H7 (cell line): Measurements from ENCODE around the gene GALNT1. TPM values are rescaled to one million over a fixed set of nuclear protein-coding genes. Genes with fewer than 3 reads are reported as not detected.
"Not testable (repeated sequence)": the region's sequence is repeated elsewhere in the genome, so short reads cannot be mapped to it uniquely, and the experiment has no call there.

ENCODE experiments used
- DNase-seq: peaks from one replicate; pipeline ENCODE4 v3.0.0; 2012
- H3K27me3 ChIP-seq: 2 replicates; pipeline ENCODE4 v1.6.0; 2011; ENCODE audit warnings: mild to moderate bottlenecking, low read length; ENCODE audit not compliant: control insufficient read depth, insufficient read depth
- H3K36me3 ChIP-seq: replicated peaks from 2 replicates; pipeline ENCODE4 v1.5.1; 2011; ENCODE audit warnings: low read length; ENCODE audit not compliant: control insufficient read depth, insufficient read depth
- H3K4me3 ChIP-seq: 2 replicates; pipeline ENCODE4 v1.5.1; 2011; ENCODE audit warnings: low read depth, mild to moderate bottlenecking, control low read depth, low read length, moderate library complexity; ENCODE audit not compliant: insufficient read depth
- total RNA-seq: library from RNA; depleted of rRNA; stranded (reverse); fragments of >200 nt; shearing (Covaris generic); gene quantifications from 2 replicates; pipeline ENCODE4 v1.2.3, GENCODE V29; 2014; rRNA removed

Gene GALNT1
- 83.3 and 93.4 TPM in 2 replicates for total RNA-seq

GRCh38 chr18:35581546-35581897 is at the start of gene GALNT1:
Gene GALNT1, plus strand, starts transcription at chr18:35581740. Its CDS starts 72,923 bp downstream, at chr18:35654663.
- no peaks in the 10 kb centered on the region for H3K36me3 ChIP-seq
- H3K4me3 ChIP-seq = peak within 1 kb of the TSS; percentile 76
- peaks cover 4% of the 10 kb centered on the region for H3K27me3 ChIP-seq
- peak; percentile 84 for DNase-seq

GRCh38 chr18:35533916-35534405 is 47.6 kb upstream of the GALNT1 start:
- Histone ChIP-seq H3K36me3 (no peaks in the 10 kb centered on the region), H3K4me3 (no peak overlapping the region), H3K27me3 (no peaks in the 10 kb centered on the region)
- DNase-seq = no peak

- no peak for DNase-seq
- Histone ChIP-seq H3K27me3 (no peaks in the 10 kb centered on the region), H3K4me3 (no peak overlapping the region), H3K36me3 (no peaks in the 10 kb centered on the region)
Measured at GRCh38 chr18:35535297-35535696, 46.2 kb upstream of the GALNT1 start.

- Histone ChIP-seq H3K27me3 (no peaks in the 10 kb centered on the region), H3K36me3 (no peaks in the 10 kb centered on the region), H3K4me3 (no peak overlapping the region)
- no peak for DNase-seq
Measured at GRCh38 chr18:35542356-35542755, 39.2 kb upstream of the GALNT1 start.

GRCh38 chr18:35547008-35547605 is 34.4 kb upstream of the GALNT1 start:
- Histone ChIP-seq H3K36me3 (no peaks in the 10 kb centered on the region), H3K4me3 (no peak overlapping the region), H3K27me3 (no peaks in the 10 kb centered on the region)
- DNase-seq = no peak

- DNase-seq = no peak
- Histone ChIP-seq H3K36me3 (no peaks in the 10 kb centered on the region), H3K27me3 (no peaks in the 10 kb centered on the region), H3K4me3 (no peak overlapping the region)
Measured at GRCh38 chr18:35549564-35549963, 32.0 kb upstream of the GALNT1 start.

GRCh38 chr18:35553300-35553699 is 28.2 kb upstream of the GALNT1 start:
- no peak for DNase-seq
- Histone ChIP-seq H3K36me3 (no peaks in the 10 kb centered on the region), H3K27me3 (no peaks in the 10 kb centered on the region), H3K4me3 (no peak overlapping the region)

- not testable (repeated sequence) for DNase-seq, H3K36me3 ChIP-seq, H3K27me3 ChIP-seq, H3K4me3 ChIP-seq
Measured at GRCh38 chr18:35555538-35555937, 26.0 kb upstream of the GALNT1 start.

GRCh38 chr18:35559867-35560266 is 21.7 kb upstream of the GALNT1 start:
- Histone ChIP-seq H3K27me3 (no peaks in the 10 kb centered on the region), H3K4me3 (no peak overlapping the region), H3K36me3 (no peaks in the 10 kb centered on the region)
- DNase-seq = no peak

- no peak overlapping the region for H3K4me3 ChIP-seq
- no peaks in the 10 kb centered on the region for H3K27me3 ChIP-seq
- DNase-seq = no peak
- no peaks in the 10 kb centered on the region for H3K36me3 ChIP-seq
Measured at GRCh38 chr18:35564795-35565453, 16.6 kb upstream of the GALNT1 start.

GRCh38 chr18:35566019-35566418 is 15.5 kb upstream of the GALNT1 start:
- Histone ChIP-seq H3K36me3 (no peaks in the 10 kb centered on the region), H3K4me3 (no peak overlapping the region), H3K27me3 (no peaks in the 10 kb centered on the region)
- DNase-seq = no peak

GRCh38 chr18:35570182-35570581 is 11.4 kb upstream of the GALNT1 start:
- Histone ChIP-seq H3K4me3 (no peak overlapping the region), H3K27me3 (no peaks in the 10 kb centered on the region), H3K36me3 (no peaks in the 10 kb centered on the region)
- DNase-seq = no peak

GRCh38 chr18:35571138-35571537 is 10.4 kb upstream of the GALNT1 start:
- H3K27me3 ChIP-seq = no peaks in the 10 kb centered on the region
- no peak for DNase-seq
- no peaks in the 10 kb centered on the region for H3K36me3 ChIP-seq
- H3K4me3 ChIP-seq = no peak overlapping the region

- Histone ChIP-seq H3K4me3 (no peak overlapping the region), H3K27me3 (no peaks in the 10 kb centered on the region), H3K36me3 (no peaks in the 10 kb centered on the region)
- no peak for DNase-seq
Measured at GRCh38 chr18:35572644-35573043, 8.9 kb upstream of the GALNT1 start.

- H3K36me3 ChIP-seq = no peaks in the 10 kb centered on the region
- no peaks in the 10 kb centered on the region for H3K27me3 ChIP-seq
- no peak for DNase-seq
- no peak overlapping the region for H3K4me3 ChIP-seq
Measured at GRCh38 chr18:35573531-35573930, 8.0 kb upstream of the GALNT1 start.
